22Rv1 (cell line): ENCODE measurements around the gene PRTFDC1.
"Not testable (repeated sequence)": the region's sequence is repeated elsewhere in the genome, so short reads cannot be mapped to it uniquely, and the experiment has no call there.

Source experiments
- H3K27ac ChIP-seq: fragments of 450-650 bp; 2 replicates; pipeline ENCODE4 v1.5.1; 2017
- CTCF ChIP-seq: fragments of 450-650 bp; IDR thresholded peaks from 2 replicates; pipeline ENCODE4 v1.5.1; 2017; ENCODE audit warnings: mild to moderate bottlenecking
- ZFX ChIP-seq: fragments of 450-650 bp; IDR thresholded peaks from 2 replicates; pipeline ENCODE4 v1.6.1; 2017; ENCODE audit warnings: antibody characterized with exemption, borderline replicate concordance

Gene PRTFDC1

GRCh38 chr10:24847112-24848070 lies 105.0 kb downstream of the PRTFDC1 start:
- no peak overlapping the region for H3K27ac ChIP-seq
- TF ChIP-seq ZFX (no peak), CTCF (no peak)

GRCh38 chr10:24844742-24845141 lies 107.7 kb downstream of the PRTFDC1 start:
- no peak for TF ChIP-seq CTCF
- no peak for TF ChIP-seq ZFX
- H3K27ac ChIP-seq = no peak overlapping the region

GRCh38 chr10:24843256-24843655 lies 109.2 kb downstream of the PRTFDC1 start:
- TF ChIP-seq CTCF (no peak), ZFX (no peak)
- no peak overlapping the region for H3K27ac ChIP-seq

- H3K27ac ChIP-seq = no peak overlapping the region
- TF ChIP-seq CTCF (no peak), ZFX (no peak)
These were observed 109.5 kb downstream of the PRTFDC1 start for GRCh38 chr10:24842856-24843255.

- TF ChIP-seq ZFX (no peak), CTCF (no peak)
- H3K27ac ChIP-seq = no peak overlapping the region
These were observed 110.9 kb downstream of the PRTFDC1 start for GRCh38 chr10:24841530-24841929.

- TF ChIP-seq CTCF (no peak), ZFX (no peak)
- H3K27ac ChIP-seq = no peak overlapping the region
These were observed 111.6 kb downstream of the PRTFDC1 start for GRCh38 chr10:24840784-24841183.

GRCh38 chr10:24837781-24838180 lies 114.6 kb downstream of the PRTFDC1 start:
- H3K27ac ChIP-seq = not testable (repeated sequence)
